ENCODE data around the gene GRM8. TPM values are rescaled to one million over a fixed set of nuclear protein-coding genes. Genes with fewer than 3 reads are reported as not detected.

Gene GRM8
- total RNA-seq, 1 experiment from 2014 or later, result 0.80 TPM

DNA sequence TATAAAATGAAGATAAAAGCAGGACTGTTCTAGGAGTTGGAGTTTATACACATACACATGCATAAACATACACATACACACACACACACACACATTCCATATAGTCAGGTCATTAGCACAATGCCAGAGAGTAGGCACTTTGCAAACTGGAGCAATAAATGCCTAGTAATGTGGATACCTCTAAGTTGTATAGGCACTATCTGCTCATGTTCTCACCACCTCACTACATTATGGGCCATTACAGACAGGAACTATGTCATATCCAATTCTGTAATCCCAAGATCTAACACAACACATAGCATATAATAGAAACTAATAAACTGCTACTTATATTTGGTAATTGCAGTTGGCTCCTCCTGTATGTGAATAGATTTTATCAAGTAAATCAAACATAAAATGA, 115.6 kb downstream of the GRM8 start:
- no peaks in the 10 kb centered on the region for H3K36me3 ChIP-seq (ENCODE audit: insufficient read depth, low read length, poor library complexity, severe bottlenecking)
- no peaks in the 10 kb centered on the region for H3K9me3 ChIP-seq (ENCODE audit: low read depth, low read length, poor library complexity, severe bottlenecking)
- H3K27me3 ChIP-seq (replicated peaks; ENCODE audit: insufficient read depth, low read depth, low read length, poor library complexity), result no peaks in the 10 kb centered on the region
- intact Hi-C loops (cut with micrococcal nuclease; ENCODE audit: unreplicated experiment), result loop anchor here (10.0 kb wide), 1 partner anchor 62 kb away; no protein-coding TSS in a partner anchor
- no peak for DNase-seq (ENCODE audit: low spot score)
- no peaks in the 10 kb centered on the region for H3K4me1 ChIP-seq (ENCODE audit: insufficient read depth, low read length, poor library complexity, severe bottlenecking)
- BruUV-seq (replicated peaks), result no TSS peak
- H3K27ac ChIP-seq (ENCODE audit: low read depth, low read length, poor library complexity, severe bottlenecking), result no peak overlapping the region
- ChIA-PET CTCF (no interaction called here), POLR2A (ENCODE audit: low non-redundant PET) (no interaction called here)
- TF ChIP-seq EZH2 (IDR thresholded peaks at IDR 0.05; ENCODE audit: borderline replicate concordance, low read depth, low read length, poor library complexity, severe bottlenecking), result no peak
- TF ChIP-seq, protein P1, sequence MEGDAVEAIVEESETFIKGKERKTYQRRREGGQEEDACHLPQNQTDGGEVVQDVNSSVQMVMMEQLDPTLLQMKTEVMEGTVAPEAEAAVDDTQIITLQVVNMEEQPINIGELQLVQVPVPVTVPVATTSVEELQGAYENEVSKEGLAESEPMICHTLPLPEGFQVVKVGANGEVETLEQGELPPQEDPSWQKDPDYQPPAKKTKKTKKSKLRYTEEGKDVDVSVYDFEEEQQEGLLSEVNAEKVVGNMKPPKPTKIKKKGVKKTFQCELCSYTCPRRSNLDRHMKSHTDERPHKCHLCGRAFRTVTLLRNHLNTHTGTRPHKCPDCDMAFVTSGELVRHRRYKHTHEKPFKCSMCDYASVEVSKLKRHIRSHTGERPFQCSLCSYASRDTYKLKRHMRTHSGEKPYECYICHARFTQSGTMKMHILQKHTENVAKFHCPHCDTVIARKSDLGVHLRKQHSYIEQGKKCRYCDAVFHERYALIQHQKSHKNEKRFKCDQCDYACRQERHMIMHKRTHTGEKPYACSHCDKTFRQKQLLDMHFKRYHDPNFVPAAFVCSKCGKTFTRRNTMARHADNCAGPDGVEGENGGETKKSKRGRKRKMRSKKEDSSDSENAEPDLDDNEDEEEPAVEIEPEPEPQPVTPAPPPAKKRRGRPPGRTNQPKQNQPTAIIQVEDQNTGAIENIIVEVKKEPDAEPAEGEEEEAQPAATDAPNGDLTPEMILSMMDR (conservative IDR thresholded peaks at IDR 0.05; ENCODE audit: low read depth, low read length), result no peak
- H3K4me3 ChIP-seq (ENCODE audit: low read depth, low read length, poor library complexity, severe bottlenecking), result no peak overlapping the region

DNA sequence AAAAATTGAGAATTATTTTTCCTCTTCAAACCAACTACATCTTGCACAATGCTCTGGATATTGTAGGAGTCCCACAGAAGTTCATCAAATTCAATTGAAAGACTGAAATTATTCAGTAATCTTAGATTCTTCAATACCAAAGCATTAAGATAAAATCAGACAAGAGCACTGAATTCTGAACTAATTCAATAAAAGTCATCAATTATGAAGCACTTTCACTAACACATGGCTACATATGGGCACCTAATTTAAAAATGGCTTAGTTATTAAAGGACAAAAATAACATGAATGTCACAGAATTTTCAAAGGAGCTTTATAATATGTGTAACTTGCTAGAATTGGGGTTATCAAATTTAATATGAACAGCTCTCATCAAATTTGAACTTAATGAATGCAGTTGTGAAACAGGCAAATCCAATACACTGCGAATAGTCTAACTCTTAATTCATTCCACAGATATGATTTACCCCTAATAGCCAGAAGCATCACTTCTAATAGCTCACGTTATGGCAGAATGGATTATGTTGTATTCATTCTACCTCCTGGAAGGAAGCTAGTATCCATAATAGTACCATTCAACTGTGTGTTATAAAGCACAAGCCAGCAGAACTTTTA, 116.8 kb downstream of the GRM8 start:
- CTCF ChIA-PET, result no interaction called here
- POLR2A ChIA-PET (ENCODE audit: low non-redundant PET), result no interaction called here
- Histone ChIP-seq H3K4me3 (ENCODE audit: low read depth, low read length, poor library complexity, severe bottlenecking) (no peak overlapping the region), H3K36me3 (ENCODE audit: insufficient read depth, low read length, poor library complexity, severe bottlenecking) (no peaks in the 10 kb centered on the region), H3K27ac (ENCODE audit: low read depth, low read length, poor library complexity, severe bottlenecking) (no peak overlapping the region), H3K9me3 (ENCODE audit: low read depth, low read length, poor library complexity, severe bottlenecking) (no peaks in the 10 kb centered on the region), H3K27me3 (replicated peaks; ENCODE audit: insufficient read depth, low read depth, low read length, poor library complexity) (no peaks in the 10 kb centered on the region), H3K4me1 (ENCODE audit: insufficient read depth, low read length, poor library complexity, severe bottlenecking) (no peaks in the 10 kb centered on the region)
- BruUV-seq (replicated peaks), result no TSS peak
- TF ChIP-seq, protein P1 (conservative IDR thresholded peaks at IDR 0.05; ENCODE audit: low read depth, low read length), result no peak
- no peak for TF ChIP-seq EZH2 (IDR thresholded peaks at IDR 0.05; ENCODE audit: borderline replicate concordance, low read depth, low read length, poor library complexity, severe bottlenecking)
- DNase-seq (ENCODE audit: low spot score), result no peak
- intact Hi-C loops (cut with micrococcal nuclease; ENCODE audit: unreplicated experiment), result loop anchor here (10.0 kb wide), 1 partner anchor 61 kb away; no protein-coding TSS in a partner anchor

DNA sequence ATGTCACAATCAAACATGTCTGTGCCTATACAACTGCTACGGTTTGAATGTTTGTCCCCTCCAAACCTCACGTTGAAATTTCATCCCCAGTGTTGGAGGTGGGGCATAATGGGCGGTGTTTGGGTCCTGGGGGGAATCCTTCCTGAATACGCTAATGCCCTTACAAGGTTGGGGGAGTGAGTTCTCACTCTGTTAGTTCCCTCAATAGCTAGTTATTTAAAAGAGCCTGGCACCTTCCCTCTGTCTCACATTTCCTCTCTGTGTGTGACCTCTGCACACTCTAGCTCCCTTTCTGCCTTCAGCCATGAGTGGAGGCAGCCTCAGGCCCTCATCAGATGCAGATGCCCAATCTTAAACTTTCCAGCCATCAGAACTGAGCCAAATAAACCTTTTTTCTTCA, 129.5 kb downstream of the GRM8 start:
- Histone ChIP-seq H3K9me3 (ENCODE audit: low read depth, low read length, poor library complexity, severe bottlenecking) (no peaks in the 10 kb centered on the region), H3K4me3 (ENCODE audit: low read depth, low read length, poor library complexity, severe bottlenecking) (no peak overlapping the region), H3K36me3 (ENCODE audit: insufficient read depth, low read length, poor library complexity, severe bottlenecking) (no peaks in the 10 kb centered on the region), H3K27ac (ENCODE audit: low read depth, low read length, poor library complexity, severe bottlenecking) (no peak overlapping the region), H3K4me1 (ENCODE audit: insufficient read depth, low read length, poor library complexity, severe bottlenecking) (no peaks in the 10 kb centered on the region), H3K27me3 (replicated peaks; ENCODE audit: insufficient read depth, low read depth, low read length, poor library complexity) (no peaks in the 10 kb centered on the region)
- TF ChIP-seq, protein P1 (conservative IDR thresholded peaks at IDR 0.05; ENCODE audit: low read depth, low read length), result no peak
- no peak for TF ChIP-seq EZH2 (IDR thresholded peaks at IDR 0.05; ENCODE audit: borderline replicate concordance, low read depth, low read length, poor library complexity, severe bottlenecking)
- intact Hi-C loops (cut with micrococcal nuclease; ENCODE audit: unreplicated experiment), result no loop called here
- POLR2A ChIA-PET (ENCODE audit: low non-redundant PET), result no interaction called here
- no TSS peak for BruUV-seq (replicated peaks)
- CTCF ChIA-PET, result no interaction called here
- no peak for DNase-seq (ENCODE audit: low spot score)
